Activated T-helper 1 cell treated with anti-CD3 and anti-CD28 coated beads, Interleukin-12 subunit alpha, Interleukin-12 subunit beta, Interleukin-2, Interleukin-4 antibody, amounts not matched to agents 30 ng/mL and 10 ng/mL and 1 ng/mL, durations not matched to agents 14 hours and 24 hours and 36 hours (primary cell): ENCODE data around the gene FUZ. TPM values are rescaled to one million over a fixed set of nuclear protein-coding genes. Genes with fewer than 3 reads are reported as not detected.

Experiments
- DNase-seq: peaks from one replicate; pipeline ENCODE4 v3.0.0; 2021; ENCODE audit warnings: low spot score
- H3K27ac Mint-ChIP-seq: one replicate; pipeline ENCODE4 v1.8.0; 2021; ENCODE audit warnings: mild to moderate bottlenecking, mixed read lengths
- H3K27me3 Mint-ChIP-seq: one replicate; pipeline ENCODE4 v1.8.0; 2022; ENCODE audit warnings: mild to moderate bottlenecking, moderate library complexity, mixed read lengths; ENCODE audit not compliant: insufficient read depth
- H3K36me3 Mint-ChIP-seq: one replicate; pipeline ENCODE4 v1.8.0; 2021; ENCODE audit warnings: low read depth, mixed read lengths
- H3K4me1 Mint-ChIP-seq: one replicate; pipeline ENCODE4 v1.8.0; 2021; ENCODE audit warnings: low read depth, mixed read lengths
- H3K4me3 Mint-ChIP-seq: one replicate; pipeline ENCODE4 v1.8.0; 2021; ENCODE audit warnings: mild to moderate bottlenecking, moderate library complexity, mixed read lengths
- H3K9me3 Mint-ChIP-seq: one replicate; pipeline ENCODE4 v1.8.0; 2021; ENCODE audit warnings: mixed read lengths
- intact Hi-C: fragments of 100-400 bp; cut with micrococcal nuclease; formaldehyde crosslinking; loops from one replicate; pipeline ENCODE4 v1.15.1; 2024
- total RNA-seq: library from RNA; stranded (reverse); gene quantifications from 2 replicates; pipeline ENCODE4 v1.2.3, GENCODE V29; 2022

The FUZ gene
- total RNA-seq, 1 donor from 2014 or later = 14.0 TPM

GRCh38 chr19:49805822-49806619, 7.1 kb downstream of the FUZ start:
- no peak for DNase-seq
- no peaks in the 10 kb centered on the region for H3K27me3 Mint-ChIP-seq
- H3K4me3 Mint-ChIP-seq = no peak overlapping the region
- H3K4me1 Mint-ChIP-seq = peaks cover 25% of the 10 kb centered on the region
- no peaks in the 10 kb centered on the region for H3K9me3 Mint-ChIP-seq
- H3K36me3 Mint-ChIP-seq = peaks cover 20% of the 10 kb centered on the region
- intact Hi-C loops = no loop called here
- no peak overlapping the region for H3K27ac Mint-ChIP-seq

DNA sequence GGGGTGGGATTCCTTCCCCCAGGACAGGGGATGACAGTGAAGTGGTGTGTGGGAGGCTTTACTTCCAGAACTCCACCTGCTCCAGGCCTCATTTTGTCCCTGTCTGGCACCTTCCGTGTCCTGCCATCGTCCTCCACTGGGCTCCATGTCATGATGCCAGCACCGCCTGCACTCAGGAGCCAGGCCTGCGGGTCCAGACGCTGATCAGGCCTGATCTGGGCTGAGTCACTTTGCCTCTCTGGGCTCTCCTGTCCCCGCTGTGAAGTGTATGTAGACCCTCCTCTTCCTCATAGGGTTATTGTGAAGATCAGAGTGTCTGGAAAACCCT, 9.6 kb downstream of the FUZ start:
- no peak overlapping the region for H3K4me3 Mint-ChIP-seq
- peaks cover 16% of the 10 kb centered on the region for H3K36me3 Mint-ChIP-seq
- peaks cover 12% of the 10 kb centered on the region for H3K4me1 Mint-ChIP-seq
- no peak for DNase-seq
- no peaks in the 10 kb centered on the region for H3K27me3 Mint-ChIP-seq
- intact Hi-C loops = no loop called here
- H3K27ac Mint-ChIP-seq = no peak overlapping the region
- no peaks in the 10 kb centered on the region for H3K9me3 Mint-ChIP-seq

GRCh38 chr19:49802836-49803528, 10.1 kb downstream of the FUZ start:
- Mint-ChIP-seq H3K36me3 (peaks cover 16% of the 10 kb centered on the region), H3K27ac (no peak overlapping the region), H3K27me3 (no peaks in the 10 kb centered on the region), H3K4me1 (peaks cover 9% of the 10 kb centered on the region), H3K9me3 (no peaks in the 10 kb centered on the region), H3K4me3 (no peak overlapping the region)
- intact Hi-C loops = no loop called here
- DNase-seq = no peak

DNA sequence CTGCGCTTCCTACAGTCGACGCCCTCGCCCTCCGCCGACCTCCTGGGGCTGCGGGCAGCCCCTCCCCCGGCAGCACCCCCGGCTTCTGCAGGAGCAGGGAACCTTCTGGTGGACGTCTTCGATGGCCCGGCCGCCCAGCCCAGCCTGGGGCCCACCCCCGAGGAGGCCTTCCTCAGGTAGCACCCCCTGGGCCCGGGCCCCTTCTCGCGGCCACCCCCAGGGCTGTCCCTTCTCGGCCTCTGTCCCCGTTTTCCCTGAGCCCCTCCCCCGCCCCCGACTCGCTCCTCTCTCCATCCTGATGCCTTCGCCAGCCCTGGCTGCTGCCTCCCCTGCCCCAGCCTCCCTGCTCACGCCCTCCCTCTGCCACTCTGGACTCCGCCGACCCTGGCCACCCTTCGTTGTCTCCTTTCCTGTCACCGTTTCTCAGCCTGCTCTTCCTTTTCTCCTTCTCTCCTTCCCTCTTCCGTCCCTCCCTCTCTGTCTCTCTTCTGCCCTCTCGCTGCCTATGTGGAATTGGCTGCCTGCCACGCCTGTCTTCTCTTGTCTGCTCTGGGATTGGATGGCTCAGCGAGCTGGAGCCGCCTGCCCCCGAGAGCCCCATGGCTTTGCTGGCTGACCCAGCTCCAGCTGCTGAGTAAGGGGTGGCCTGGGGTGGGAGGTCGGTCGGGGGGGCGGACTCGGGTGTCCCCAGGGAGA, 11.0 kb downstream of the FUZ start:
- no peak overlapping the region for H3K27ac Mint-ChIP-seq
- no peaks in the 10 kb centered on the region for H3K9me3 Mint-ChIP-seq
- H3K36me3 Mint-ChIP-seq = peaks cover 16% of the 10 kb centered on the region
- H3K27me3 Mint-ChIP-seq = no peaks in the 10 kb centered on the region
- no peak overlapping the region for H3K4me3 Mint-ChIP-seq
- intact Hi-C loops = no loop called here
- peaks cover under 1% of the 10 kb centered on the region for H3K4me1 Mint-ChIP-seq
- no peak for DNase-seq

DNA sequence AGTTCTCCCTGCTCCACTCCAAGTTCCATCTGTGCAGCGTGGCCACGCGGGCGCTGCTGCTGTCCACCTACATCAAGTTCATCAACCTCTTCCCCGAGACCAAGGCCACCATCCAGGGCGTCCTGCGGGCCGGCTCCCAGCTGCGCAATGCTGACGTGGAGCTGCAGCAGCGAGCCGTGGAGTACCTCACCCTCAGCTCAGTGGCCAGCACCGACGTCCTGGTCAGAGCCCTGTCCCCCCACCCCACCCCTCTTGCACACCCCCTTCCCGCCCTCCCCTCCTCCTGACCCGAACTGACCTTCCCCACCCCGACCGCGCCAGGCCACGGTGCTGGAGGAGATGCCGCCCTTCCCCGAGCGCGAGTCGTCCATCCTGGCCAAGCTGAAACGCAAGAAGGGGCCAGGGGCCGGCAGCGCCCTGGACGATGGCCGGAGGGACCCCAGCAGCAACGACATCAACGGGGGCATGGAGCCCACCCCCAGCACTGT, 11.6 kb downstream of the FUZ start:
- H3K36me3 Mint-ChIP-seq = peaks cover 19% of the 10 kb centered on the region
- H3K4me1 Mint-ChIP-seq = no peaks in the 10 kb centered on the region
- no peak overlapping the region for H3K4me3 Mint-ChIP-seq
- no peak overlapping the region for H3K27ac Mint-ChIP-seq
- intact Hi-C loops = no loop called here
- no peaks in the 10 kb centered on the region for H3K27me3 Mint-ChIP-seq
- H3K9me3 Mint-ChIP-seq = no peaks in the 10 kb centered on the region
- DNase-seq = no peak

DNA sequence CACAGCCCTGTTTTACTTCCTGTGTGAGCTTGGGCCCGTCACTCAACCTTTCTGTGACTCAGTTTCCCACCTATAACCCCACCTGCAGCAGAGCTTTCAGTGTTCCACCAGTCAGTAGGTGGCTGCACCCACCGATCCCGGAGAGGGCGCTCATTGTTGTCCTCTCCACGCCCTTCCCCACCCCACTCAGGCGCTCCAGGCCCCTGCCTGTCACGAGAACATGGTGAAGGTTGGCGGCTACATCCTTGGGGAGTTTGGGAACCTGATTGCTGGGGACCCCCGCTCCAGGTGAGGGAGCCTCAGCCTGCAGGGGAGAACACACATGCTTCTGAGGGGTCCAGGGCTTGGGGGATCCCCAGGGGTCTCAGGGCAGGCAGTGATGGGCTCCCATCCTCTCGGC, 12.3 kb downstream of the FUZ start:
- Mint-ChIP-seq H3K36me3 (peaks cover 18% of the 10 kb centered on the region), H3K4me1 (no peaks in the 10 kb centered on the region), H3K27ac (no peak overlapping the region), H3K27me3 (no peaks in the 10 kb centered on the region), H3K4me3 (no peak overlapping the region), H3K9me3 (no peaks in the 10 kb centered on the region)
- no peak for DNase-seq
- intact Hi-C loops = no loop called here

DNA sequence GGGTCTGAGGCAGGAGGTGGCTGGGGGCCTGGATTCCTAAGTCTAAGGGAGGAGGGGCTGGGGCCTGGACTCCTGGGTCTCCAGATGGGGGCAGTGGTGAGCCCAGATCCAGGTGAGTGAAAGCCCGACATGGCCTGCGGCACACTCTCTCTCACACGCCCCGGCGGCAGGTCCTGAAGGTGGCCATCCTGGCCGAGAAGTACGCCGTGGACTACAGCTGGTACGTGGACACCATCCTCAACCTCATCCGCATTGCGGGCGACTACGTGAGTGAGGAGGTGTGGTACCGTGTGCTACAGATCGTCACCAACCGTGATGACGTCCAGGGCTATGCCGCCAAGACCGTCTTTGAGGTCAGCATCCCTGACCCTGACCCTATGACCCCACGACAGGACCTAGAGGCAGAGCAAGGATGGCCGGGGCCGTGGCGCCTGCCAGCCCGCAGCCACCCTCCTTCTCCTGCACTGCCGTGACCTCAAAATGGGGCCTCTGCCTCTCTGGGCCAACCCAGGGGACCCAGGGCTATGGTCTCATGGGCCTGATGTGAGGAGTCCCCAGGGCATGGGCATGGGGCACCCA, 13.2 kb downstream of the FUZ start:
- no peak for DNase-seq
- Mint-ChIP-seq H3K9me3 (no peaks in the 10 kb centered on the region), H3K36me3 (peaks cover 21% of the 10 kb centered on the region), H3K27me3 (no peaks in the 10 kb centered on the region), H3K4me3 (no peak overlapping the region), H3K4me1 (no peaks in the 10 kb centered on the region), H3K27ac (no peak overlapping the region)
- intact Hi-C loops = no loop called here

- no peak overlapping the region for H3K4me3 Mint-ChIP-seq
- no peak for DNase-seq
- no peaks in the 10 kb centered on the region for H3K4me1 Mint-ChIP-seq
- no peak overlapping the region for H3K27ac Mint-ChIP-seq
- intact Hi-C loops = no loop called here
- H3K36me3 Mint-ChIP-seq = peaks cover 25% of the 10 kb centered on the region
- no peaks in the 10 kb centered on the region for H3K9me3 Mint-ChIP-seq
- H3K27me3 Mint-ChIP-seq = no peaks in the 10 kb centered on the region
Measured at GRCh38 chr19:49799271-49799797, 13.8 kb downstream of the FUZ start.

DNA sequence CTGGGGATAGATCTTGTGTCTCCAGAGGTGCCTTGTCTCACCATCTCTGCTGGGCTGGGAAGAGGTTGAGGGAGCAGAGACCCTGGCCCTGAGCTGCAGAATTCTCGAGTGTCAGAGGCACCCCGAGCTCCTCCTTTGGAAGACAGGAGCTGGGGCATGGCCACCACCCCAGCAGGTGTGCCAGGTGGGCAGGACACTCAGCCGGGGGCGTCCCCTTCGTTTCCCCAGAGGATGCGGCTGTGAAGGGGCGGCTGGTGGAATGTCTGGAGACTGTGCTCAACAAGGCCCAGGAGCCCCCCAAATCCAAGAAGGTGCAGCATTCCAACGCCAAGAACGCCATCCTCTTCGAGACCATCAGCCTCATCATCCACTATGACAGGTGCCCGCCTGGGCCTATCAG, 14.5 kb downstream of the FUZ start:
- Mint-ChIP-seq H3K9me3 (no peaks in the 10 kb centered on the region), H3K27me3 (no peaks in the 10 kb centered on the region), H3K4me3 (no peak overlapping the region), H3K27ac (no peak overlapping the region), H3K36me3 (peaks cover 24% of the 10 kb centered on the region), H3K4me1 (peaks cover under 1% of the 10 kb centered on the region)
- intact Hi-C loops = no loop called here
- DNase-seq = no peak

- no peak overlapping the region for H3K4me3 Mint-ChIP-seq
- H3K27me3 Mint-ChIP-seq = no peaks in the 10 kb centered on the region
- H3K4me1 Mint-ChIP-seq = peaks cover 5% of the 10 kb centered on the region
- no peak for DNase-seq
- no peak overlapping the region for H3K27ac Mint-ChIP-seq
- intact Hi-C loops = no loop called here
- H3K9me3 Mint-ChIP-seq = no peaks in the 10 kb centered on the region
- H3K36me3 Mint-ChIP-seq = peaks cover 23% of the 10 kb centered on the region
Measured at GRCh38 chr19:49795615-49796014, 17.5 kb downstream of the FUZ start.

DNA sequence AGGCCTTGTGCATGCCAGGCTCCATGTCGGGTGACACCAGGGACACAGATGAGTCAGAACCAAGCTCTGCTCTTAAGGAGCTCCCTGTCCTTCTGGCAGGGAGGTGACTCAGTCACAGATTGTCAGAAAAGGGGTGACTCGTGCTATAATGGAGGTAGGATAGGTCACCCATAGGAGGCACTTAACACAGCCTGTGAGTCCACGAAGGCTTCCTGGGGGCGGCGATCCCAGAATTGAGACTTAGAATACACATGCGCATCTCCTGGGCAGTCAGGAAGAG, 19.6 kb downstream of the FUZ start:
- H3K9me3 Mint-ChIP-seq = no peaks in the 10 kb centered on the region
- peaks cover 5% of the 10 kb centered on the region for H3K4me1 Mint-ChIP-seq
- no peak for DNase-seq
- intact Hi-C loops = no loop called here
- H3K36me3 Mint-ChIP-seq = peaks cover 23% of the 10 kb centered on the region
- H3K27ac Mint-ChIP-seq = peak overlapping the region; percentile 61
- H3K4me3 Mint-ChIP-seq = no peak overlapping the region
- H3K27me3 Mint-ChIP-seq = no peaks in the 10 kb centered on the region

GRCh38 chr19:49792829-49793560, 20.1 kb downstream of the FUZ start:
- Mint-ChIP-seq H3K27ac (peak overlapping the region; percentile 61), H3K36me3 (peaks cover 26% of the 10 kb centered on the region), H3K4me3 (no peak overlapping the region), H3K27me3 (no peaks in the 10 kb centered on the region), H3K4me1 (peaks cover 5% of the 10 kb centered on the region), H3K9me3 (no peaks in the 10 kb centered on the region)
- no peak for DNase-seq
- intact Hi-C loops = no loop called here
